Endothelial cell of umbilical vein (primary cell): Measurements from ENCODE around the gene ANK2. TPM values are rescaled to one million over a fixed set of nuclear protein-coding genes. Genes with fewer than 3 reads are reported as not detected.

Experiments used
- BruUV-seq: library from RNA; stranded (reverse); fragments of 400-500 nt; replicated peaks from 2 replicates; lab custom pipeline; 2021; lab: Mats Ljungman, UMichigan
- CTCF ChIA-PET: fragments of 300-600, 350-600 bp; sonication (Branson Sonifier 250); formaldehyde crosslinking; loops from one replicate; lab custom pipeline; 2021; ENCODE audit warnings: antibody characterized with exemption, inconsistent platforms; lab: Charles Lee
- POLR2A ChIA-PET: fragments of 300-600, 350-600 bp; sonication (Branson Sonifier 250); formaldehyde crosslinking; loops from one replicate; lab custom pipeline; 2021; ENCODE audit warnings: antibody characterized with exemption, inconsistent platforms; lab: Charles Lee
- DNase-seq: peaks from one replicate; pipeline ENCODE4 v3.0.0-alpha.2; 2011; ENCODE audit warnings: low read depth, low spot score
- FAIRE-seq: peaks from 2 replicates; lab custom pipeline; 2011; peaks lifted over from hg19 to GRCh38; lab: Jason Lieb, UNC
- H2AFZ ChIP-seq: 2 replicates; pipeline ENCODE4 v1.6.0; 2012; ENCODE audit warnings: low read depth, low read length, control low read depth, inconsistent platforms
- H3K27ac ChIP-seq: 2 replicates; pipeline ENCODE4 v1.5.1; 2011; ENCODE audit warnings: low read depth, mild to moderate bottlenecking, control low read depth, low read length, moderate library complexity; ENCODE audit not compliant: insufficient read depth
- H3K27me3 ChIP-seq, 2 experiments: 2 replicates each; pipeline versions ENCODE4 v1.6.0 to v1.6.1; 2011; ENCODE audit warnings: low read length in 2 of 2, mixed read lengths in 1 of 2; ENCODE audit not compliant: control insufficient read depth in 2 of 2, insufficient read depth in 2 of 2
- H3K36me3 ChIP-seq, 2 experiments: 2 replicates in 1 of 2; 3 replicates in 1 of 2; pipeline ENCODE4 v1.5.1; 2011; ENCODE audit warnings: low read length in 2 of 2, mild to moderate bottlenecking in 1 of 2, moderate library complexity in 1 of 2; ENCODE audit not compliant: control insufficient read depth in 2 of 2, insufficient read depth in 2 of 2; ENCODE audit errors: extremely low read depth in 1 of 2
- H3K4me1 ChIP-seq: 3 replicates; pipeline ENCODE4 v1.5.1; 2011; ENCODE audit warnings: mild to moderate bottlenecking, low read length; ENCODE audit not compliant: control insufficient read depth, insufficient read depth; ENCODE audit errors: extremely low read depth
- H3K4me2 ChIP-seq: 2 replicates; pipeline ENCODE4 v1.6.1; 2011; ENCODE audit warnings: low read length, control low read depth, mixed read lengths; ENCODE audit not compliant: insufficient read depth
- H3K4me3 ChIP-seq, 3 experiments: fragments of 200-600 bp in 1 of 3; sonication (generic), shearing (Covaris generic) in 1 of 3; replicated peaks in 1 of 3; 2 replicates each; pipeline ENCODE4 v1.5.1; 2011 to 2016; ENCODE audit warnings: control low read depth in 3 of 3, low read length in 3 of 3, mild to moderate bottlenecking in 2 of 3, inconsistent platforms in 1 of 3, low read depth in 1 of 3, moderate library complexity in 1 of 3; ENCODE audit not compliant: insufficient read depth in 1 of 3
- H3K79me2 ChIP-seq: 2 replicates; pipeline ENCODE4 v1.6.0; 2012; ENCODE audit warnings: low read length, inconsistent platforms; ENCODE audit not compliant: control insufficient read depth, insufficient read depth
- H3K9ac ChIP-seq: replicated peaks from 2 replicates; pipeline ENCODE3; 2011; ENCODE audit warnings: low read length, control low read depth; ENCODE audit not compliant: insufficient read depth; ENCODE audit errors: extremely low read depth
- H3K9me1 ChIP-seq: replicated peaks from 3 replicates; pipeline ENCODE4 v1.6.0; 2011; ENCODE audit warnings: mild to moderate bottlenecking, low read length; ENCODE audit not compliant: control insufficient read depth, insufficient read depth; ENCODE audit errors: extremely low read depth
- H3K9me3 ChIP-seq: replicated peaks from 2 replicates; pipeline ENCODE4 v1.5.1; 2012; ENCODE audit warnings: low read length, inconsistent platforms; ENCODE audit not compliant: control insufficient read depth, insufficient read depth
- H4K20me1 ChIP-seq: replicated peaks from 2 replicates; pipeline ENCODE3; 2011; ENCODE audit warnings: mild to moderate bottlenecking, low read length; ENCODE audit not compliant: control insufficient read depth, insufficient read depth; ENCODE audit errors: extremely low read depth
- EZH2 ChIP-seq: IDR thresholded peaks from 2 replicates; pipeline ENCODE4 v1.6.1; 2012; ENCODE audit warnings: borderline replicate concordance, low read depth, mild to moderate bottlenecking, moderate library complexity, low read length, inconsistent platforms; ENCODE audit not compliant: severe bottlenecking
- GATA2 ChIP-seq: IDR thresholded peaks from 2 replicates; pipeline ENCODE4 v1.7.0; 2011; ENCODE audit warnings: low read depth, mild to moderate bottlenecking, moderate library complexity, mixed read lengths, low read length; ENCODE audit not compliant: insufficient read length, insufficient read depth
- JUN ChIP-seq: IDR thresholded peaks from 2 replicates; pipeline ENCODE4 v1.6.1; 2011; ENCODE audit warnings: borderline replicate concordance, low read depth; ENCODE audit not compliant: insufficient read length, insufficient read depth
- MAX ChIP-seq: IDR thresholded peaks from 2 replicates; pipeline ENCODE4 v1.6.1; 2011; ENCODE audit not compliant: insufficient read depth, insufficient read length
- MYC ChIP-seq: IDR thresholded peaks from one replicate; pipeline ENCODE4 v1.6.1; 2011; ENCODE audit warnings: mild to moderate bottlenecking, low read depth, low read length
- POLR2A ChIP-seq: IDR thresholded peaks from 2 replicates; pipeline ENCODE4 v1.6.1; 2012; ENCODE audit warnings: low read depth, mild to moderate bottlenecking, control low read depth, low read length
- POLR2AphosphoS5 ChIP-seq: IDR thresholded peaks from 2 replicates; pipeline ENCODE4 v1.6.1; 2012; ENCODE audit warnings: low read depth, mild to moderate bottlenecking, control low read depth, low read length, moderate library complexity; ENCODE audit not compliant: insufficient read depth
- dilution Hi-C: fragments of 300-500 bp; cut with MboI; formaldehyde crosslinking; loops from one replicate; pipeline ENCODE4 v1.15.0; 2019; ENCODE audit warnings: low sequenced_read_pairs; ENCODE audit not compliant: extremely low pct_ligation_motif_present
- intact Hi-C: fragments of 100-400 bp; cut with micrococcal nuclease; formaldehyde crosslinking; loops from one replicate; pipeline ENCODE4 v1.10.0; 2022
- polyA plus RNA-seq, 4 experiments: library from polyadenylated mRNA; depleted of rRNA in 3 of 4; stranded (reverse) in 3 of 4; unstranded in 1 of 4; fragments of >200 nt; gene quantifications; 2 replicates each; pipeline versions ENCODE4 v1.2.1 to v1.2.3, GENCODE V29; 2011 to 2012; ENCODE audit warnings: missing spikeins in 1 of 4
- total RNA-seq: library from RNA; stranded (reverse); gene quantifications from 2 replicates; pipeline ENCODE4 v1.2.3, GENCODE V29; 2021
- TF ChIP-seq, protein P1 (sequence below), 2 donors: IDR thresholded peaks; 1 replicate in 1 of 2; 2 replicates in 1 of 2; pipeline ENCODE4 v1.5.1; 2011; ENCODE audit warnings: low read length in 2 of 2, mild to moderate bottlenecking in 2 of 2, moderate library complexity in 2 of 2, control low read depth in 1 of 2, inconsistent platforms in 1 of 2, low read depth in 1 of 2; ENCODE audit not compliant: insufficient read depth in 1 of 2; ENCODE audit errors: extremely low read depth in 1 of 2

ANK2 gene
- total and polyA plus RNA-seq, 2 donors (not counting 3 experiments of a cell fraction or from before 2014, with no cell fraction given), result not detected

- no peaks in the 10 kb centered on the region for H3K36me3 ChIP-seq
- H3K27ac ChIP-seq, result no peak overlapping the region
- dilution Hi-C loops (no loop called here), intact Hi-C loops (no loop called here)
- no peaks in the 10 kb centered on the region for H3K9me1 ChIP-seq
- no peaks in the 10 kb centered on the region for H3K27me3 ChIP-seq
- no peak overlapping the region for H3K9ac ChIP-seq
- BruUV-seq, result no TSS peak
- CTCF ChIA-PET, result interaction anchor here (1.5 kb wide), 1 partner anchor 10 kb away, joined by 4 read pairs; no protein-coding TSS in a partner anchor
- FAIRE-seq (no peak), DNase-seq (peak; percentile 38)
- no peaks in the 10 kb centered on the region for H3K79me2 ChIP-seq
- POLR2A ChIA-PET, result no interaction called here
- H3K4me3 ChIP-seq, result no peak overlapping the region
- no peaks in the 10 kb centered on the region for H4K20me1 ChIP-seq
- peak overlapping the region; percentile 58 for H2AFZ ChIP-seq
- no peaks in the 10 kb centered on the region for H3K9me3 ChIP-seq
- no peak overlapping the region for H3K4me2 ChIP-seq
- H3K4me1 ChIP-seq, result no peaks in the 10 kb centered on the region
- no peak for TF ChIP-seq JUN
- TF ChIP-seq EZH2, result no peak
- TF ChIP-seq MAX, result no peak
- no peak for TF ChIP-seq MYC
- TF ChIP-seq, protein P1, sequence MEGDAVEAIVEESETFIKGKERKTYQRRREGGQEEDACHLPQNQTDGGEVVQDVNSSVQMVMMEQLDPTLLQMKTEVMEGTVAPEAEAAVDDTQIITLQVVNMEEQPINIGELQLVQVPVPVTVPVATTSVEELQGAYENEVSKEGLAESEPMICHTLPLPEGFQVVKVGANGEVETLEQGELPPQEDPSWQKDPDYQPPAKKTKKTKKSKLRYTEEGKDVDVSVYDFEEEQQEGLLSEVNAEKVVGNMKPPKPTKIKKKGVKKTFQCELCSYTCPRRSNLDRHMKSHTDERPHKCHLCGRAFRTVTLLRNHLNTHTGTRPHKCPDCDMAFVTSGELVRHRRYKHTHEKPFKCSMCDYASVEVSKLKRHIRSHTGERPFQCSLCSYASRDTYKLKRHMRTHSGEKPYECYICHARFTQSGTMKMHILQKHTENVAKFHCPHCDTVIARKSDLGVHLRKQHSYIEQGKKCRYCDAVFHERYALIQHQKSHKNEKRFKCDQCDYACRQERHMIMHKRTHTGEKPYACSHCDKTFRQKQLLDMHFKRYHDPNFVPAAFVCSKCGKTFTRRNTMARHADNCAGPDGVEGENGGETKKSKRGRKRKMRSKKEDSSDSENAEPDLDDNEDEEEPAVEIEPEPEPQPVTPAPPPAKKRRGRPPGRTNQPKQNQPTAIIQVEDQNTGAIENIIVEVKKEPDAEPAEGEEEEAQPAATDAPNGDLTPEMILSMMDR (IDR thresholded peaks at IDR 0.05; ENCODE audit: extremely low read depth in 1 of 2, insufficient read depth in 1 of 2, low read depth in 1 of 2, low read length in 2 of 2), result no peak
- TF ChIP-seq POLR2A, result no peak
- no peak for TF ChIP-seq GATA2
- no peak for TF ChIP-seq POLR2AphosphoS5
Observed at GRCh38 chr4:113404841-113405240, 355.4 kb downstream of the ANK2 start.
